ENCODE data around the gene WNT6.

The WNT6 gene

DNA sequence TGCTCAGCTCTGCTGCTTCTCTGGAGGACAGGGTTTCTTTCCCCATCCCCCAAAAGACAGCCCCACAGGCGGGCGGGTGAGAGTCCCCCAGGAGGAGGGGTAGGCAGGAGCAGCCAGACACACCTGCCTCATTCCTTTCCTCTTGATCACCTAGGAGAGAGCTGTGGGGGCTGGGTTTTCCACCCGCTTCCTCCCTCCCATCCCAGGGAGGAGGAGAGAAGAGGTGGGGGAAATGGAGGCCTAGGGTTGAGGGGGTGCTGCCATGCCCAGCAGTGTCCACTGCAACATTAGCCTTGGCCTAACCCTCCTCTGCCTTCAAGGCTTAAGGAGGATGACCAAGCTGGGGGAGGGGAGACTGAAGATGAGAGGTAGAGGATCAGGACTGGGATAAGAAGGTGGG is 35.7 kb downstream of the WNT6 start:
- peaks cover 47% of the 10 kb centered on the region for H3K4me1 Mint-ChIP-seq (ENCODE audit: low read depth)
- H3K9me3 Mint-ChIP-seq, result no peaks in the 10 kb centered on the region
- peak overlapping the region; percentile 82 for H3K27ac Mint-ChIP-seq
- no peaks in the 10 kb centered on the region for H3K36me3 Mint-ChIP-seq (ENCODE audit: low read depth)
- H3K4me3 Mint-ChIP-seq, result peak overlapping the region; percentile 47
- H3K27me3 Mint-ChIP-seq (ENCODE audit: low read depth), result peaks cover 75% of the 10 kb centered on the region

DNA sequence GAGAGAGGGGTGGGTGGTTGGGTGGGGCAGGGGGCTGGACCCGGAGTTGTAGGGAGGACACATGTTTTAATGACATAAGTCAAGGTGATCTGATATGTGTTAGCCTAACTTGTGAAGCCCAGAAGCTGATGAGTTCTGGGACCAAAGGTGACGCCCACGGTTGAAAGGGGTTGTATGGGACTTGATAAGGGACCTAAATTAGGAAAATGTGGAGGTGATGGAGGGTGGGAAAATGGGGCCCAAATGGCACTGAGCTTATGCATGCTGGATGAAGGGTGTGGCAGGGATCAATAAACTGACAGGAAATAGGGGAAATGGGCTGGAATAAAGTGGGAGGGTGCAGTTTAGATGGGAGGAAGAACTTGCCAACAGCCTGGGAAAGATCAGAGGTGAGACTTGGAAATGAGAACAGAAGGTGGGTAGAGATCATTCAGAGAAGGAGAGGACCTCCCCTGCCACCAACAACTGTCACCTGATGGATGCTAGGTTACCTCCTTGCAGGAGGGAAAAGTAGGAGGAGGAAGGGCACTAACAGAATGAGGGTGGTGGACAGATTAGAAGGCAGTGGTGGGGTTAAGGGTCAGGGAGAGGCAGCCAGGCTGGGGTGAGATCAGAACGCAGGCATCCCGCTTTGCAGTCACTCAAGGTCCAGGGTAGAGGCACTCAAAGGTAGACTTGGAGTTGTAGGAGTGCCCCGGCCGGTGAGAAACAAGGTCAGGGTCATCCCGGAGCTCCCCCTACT is 36.3 kb downstream of the WNT6 start:
- H3K36me3 Mint-ChIP-seq (ENCODE audit: low read depth), result no peaks in the 10 kb centered on the region
- H3K9me3 Mint-ChIP-seq, result no peaks in the 10 kb centered on the region
- H3K27ac Mint-ChIP-seq, result peak overlapping the region; percentile 82
- H3K27me3 Mint-ChIP-seq (ENCODE audit: low read depth), result peaks cover 75% of the 10 kb centered on the region
- H3K4me3 Mint-ChIP-seq, result peak overlapping the region; percentile 47
- peaks cover 47% of the 10 kb centered on the region for H3K4me1 Mint-ChIP-seq (ENCODE audit: low read depth)

DNA sequence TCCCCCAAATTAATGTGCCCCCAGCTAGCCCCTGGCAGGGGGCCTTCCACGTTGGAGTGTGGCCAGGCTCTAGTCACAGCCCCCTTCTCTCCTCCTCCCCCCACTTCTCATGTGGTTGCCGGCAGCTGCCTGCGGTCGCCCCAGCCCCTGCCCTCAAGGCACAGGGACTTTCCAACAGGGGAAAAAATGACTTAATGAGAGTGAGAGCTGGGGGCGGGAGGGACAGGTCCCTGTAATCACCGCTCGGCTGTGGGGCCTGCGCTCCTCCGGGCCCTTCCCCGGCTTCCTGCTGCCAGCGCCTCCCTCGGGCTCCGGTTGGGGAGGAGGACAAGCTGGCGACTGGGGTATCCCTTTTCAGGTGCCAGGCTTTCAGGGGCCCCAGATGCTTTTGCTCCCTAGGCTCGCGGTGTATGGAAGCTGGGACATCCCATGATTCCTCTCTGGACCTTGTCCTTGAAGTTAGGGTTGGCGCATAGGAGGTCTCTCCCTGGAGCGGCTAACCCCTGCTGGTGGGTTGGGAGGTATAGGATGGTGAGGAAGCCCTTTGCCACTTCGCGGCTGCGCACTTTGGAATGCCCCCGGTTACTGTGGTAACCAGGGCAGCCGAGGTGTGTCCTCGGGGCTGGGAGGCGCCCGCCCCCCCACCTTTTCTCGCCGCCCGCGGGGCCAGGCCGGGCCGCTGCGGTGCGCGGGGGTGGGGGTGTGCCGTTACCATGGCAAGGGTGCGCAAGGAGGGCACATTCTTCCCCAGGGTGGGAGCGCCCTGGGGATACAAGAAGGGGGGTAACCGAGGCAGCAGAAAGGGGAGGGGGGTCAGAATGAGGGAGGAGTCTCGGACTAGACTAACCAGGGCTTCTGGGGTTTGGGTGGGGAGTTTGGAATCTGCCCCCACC is 37.1 kb downstream of the WNT6 start:
- H3K36me3 Mint-ChIP-seq (ENCODE audit: low read depth), result no peaks in the 10 kb centered on the region
- no peaks in the 10 kb centered on the region for H3K9me3 Mint-ChIP-seq
- H3K27ac Mint-ChIP-seq, result peak overlapping the region; percentile 82
- peaks cover 47% of the 10 kb centered on the region for H3K4me1 Mint-ChIP-seq (ENCODE audit: low read depth)
- peaks cover 73% of the 10 kb centered on the region for H3K27me3 Mint-ChIP-seq (ENCODE audit: low read depth)
- peak overlapping the region; percentile 33 for H3K4me3 Mint-ChIP-seq

DNA sequence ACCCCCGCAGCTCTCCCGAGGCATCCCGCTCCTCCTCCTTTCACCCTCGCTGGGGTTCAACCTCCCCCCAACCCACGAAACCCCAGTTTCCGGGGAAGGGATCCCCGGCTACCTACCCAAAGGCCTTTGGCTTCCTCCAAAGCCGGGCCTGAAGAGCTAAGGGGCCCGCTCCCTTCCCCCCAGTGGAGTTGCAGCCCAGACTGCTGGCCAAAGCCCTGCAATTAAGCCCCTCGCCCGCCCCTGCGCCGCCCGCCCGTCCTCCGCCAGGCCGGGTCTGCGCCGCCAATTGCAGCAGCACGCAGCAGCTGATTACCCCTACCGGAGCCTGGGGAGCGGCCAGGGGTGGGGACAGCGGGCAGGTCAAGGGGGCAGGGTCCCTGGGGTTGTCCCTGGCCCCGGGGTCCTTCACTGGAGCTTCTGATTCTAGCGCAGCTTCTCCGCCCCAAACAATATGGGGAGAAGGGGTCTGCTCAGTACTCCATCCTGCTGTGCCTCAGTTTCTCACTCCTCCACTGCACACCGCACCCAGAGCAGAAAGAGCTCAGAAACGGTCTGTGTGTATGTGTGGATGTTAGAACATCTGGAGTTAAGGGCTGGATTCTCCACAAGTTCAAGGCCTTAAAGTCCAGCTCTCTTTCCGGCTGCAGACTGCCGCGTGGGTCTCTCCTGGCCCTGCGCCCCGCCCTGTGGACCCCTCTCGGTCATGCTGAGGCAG is 37.9 kb downstream of the WNT6 start:
- Mint-ChIP-seq H3K27ac (no peak overlapping the region), H3K4me3 (peak overlapping the region; percentile 11), H3K36me3 (ENCODE audit: low read depth) (no peaks in the 10 kb centered on the region), H3K4me1 (ENCODE audit: low read depth) (peaks cover 42% of the 10 kb centered on the region), H3K27me3 (ENCODE audit: low read depth) (peaks cover 77% of the 10 kb centered on the region), H3K9me3 (no peaks in the 10 kb centered on the region)

DNA sequence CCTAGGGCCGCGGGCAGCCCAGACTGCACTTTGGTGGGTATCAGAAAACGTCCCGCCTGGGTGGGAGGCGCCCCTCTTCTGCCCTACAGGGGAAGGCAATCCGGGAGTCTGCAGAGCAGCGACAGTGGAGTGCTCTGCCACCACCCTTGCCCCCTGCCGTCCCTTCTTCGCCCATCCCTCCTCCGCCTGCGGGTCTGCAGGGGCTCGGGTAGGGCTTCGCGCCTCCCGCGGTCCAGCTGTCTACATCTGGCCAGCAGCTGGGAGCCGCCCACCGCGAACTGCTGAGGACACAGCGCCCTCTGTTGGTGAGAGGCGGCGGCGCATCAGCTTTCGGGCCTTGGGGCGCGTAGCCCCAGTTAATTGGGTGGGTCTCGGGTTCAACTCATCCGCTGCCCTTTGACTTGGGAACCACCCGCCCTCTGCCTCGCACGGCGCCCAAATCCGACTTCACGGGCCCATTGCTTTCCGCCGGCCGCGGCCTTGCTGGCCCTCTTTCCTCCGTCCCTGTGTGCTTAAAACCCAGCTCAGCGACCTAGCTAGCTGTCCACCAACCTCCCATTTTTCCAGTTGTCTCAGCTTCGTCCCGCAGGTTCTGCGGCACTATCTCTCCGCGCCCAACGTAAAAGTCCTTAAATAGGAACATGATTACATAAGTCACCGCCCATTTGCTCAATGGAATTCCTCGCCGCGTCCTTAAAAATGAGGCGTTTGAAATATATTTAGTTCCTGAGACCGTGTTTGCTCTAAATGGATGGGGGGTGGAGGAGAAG is 38.7 kb downstream of the WNT6 start:
- no peaks in the 10 kb centered on the region for H3K9me3 Mint-ChIP-seq
- peak overlapping the region; percentile 73 for H3K4me3 Mint-ChIP-seq
- H3K27me3 Mint-ChIP-seq (ENCODE audit: low read depth), result peaks cover 74% of the 10 kb centered on the region
- H3K36me3 Mint-ChIP-seq (ENCODE audit: low read depth), result no peaks in the 10 kb centered on the region
- peak overlapping the region; percentile 75 for H3K27ac Mint-ChIP-seq
- peaks cover 37% of the 10 kb centered on the region for H3K4me1 Mint-ChIP-seq (ENCODE audit: low read depth)

DNA sequence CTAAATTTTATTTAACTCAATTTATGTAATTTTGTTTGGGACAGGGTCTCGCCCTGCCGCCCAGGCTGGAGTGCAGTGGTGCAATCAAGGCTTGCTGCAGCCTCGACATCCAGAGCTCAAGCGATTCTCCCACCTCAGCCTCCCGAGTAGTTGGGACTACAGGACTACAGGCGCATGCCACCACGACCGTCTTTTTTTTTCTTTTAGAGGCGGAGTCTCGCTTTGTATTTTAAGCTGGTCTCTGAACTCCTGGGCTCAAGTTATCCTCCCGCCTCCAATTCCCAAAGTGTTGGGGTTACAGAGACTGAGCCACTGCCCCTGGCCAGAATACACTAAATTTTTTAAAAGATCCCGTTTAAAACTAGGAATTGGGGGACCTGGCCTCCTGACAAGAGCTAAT is 39.5 kb downstream of the WNT6 start:
- no peak overlapping the region for H3K27ac Mint-ChIP-seq
- H3K27me3 Mint-ChIP-seq (ENCODE audit: low read depth), result peaks cover 69% of the 10 kb centered on the region
- H3K36me3 Mint-ChIP-seq (ENCODE audit: low read depth), result no peaks in the 10 kb centered on the region
- H3K9me3 Mint-ChIP-seq, result no peaks in the 10 kb centered on the region
- peaks cover 28% of the 10 kb centered on the region for H3K4me1 Mint-ChIP-seq (ENCODE audit: low read depth)
- H3K4me3 Mint-ChIP-seq, result no peak overlapping the region

DNA sequence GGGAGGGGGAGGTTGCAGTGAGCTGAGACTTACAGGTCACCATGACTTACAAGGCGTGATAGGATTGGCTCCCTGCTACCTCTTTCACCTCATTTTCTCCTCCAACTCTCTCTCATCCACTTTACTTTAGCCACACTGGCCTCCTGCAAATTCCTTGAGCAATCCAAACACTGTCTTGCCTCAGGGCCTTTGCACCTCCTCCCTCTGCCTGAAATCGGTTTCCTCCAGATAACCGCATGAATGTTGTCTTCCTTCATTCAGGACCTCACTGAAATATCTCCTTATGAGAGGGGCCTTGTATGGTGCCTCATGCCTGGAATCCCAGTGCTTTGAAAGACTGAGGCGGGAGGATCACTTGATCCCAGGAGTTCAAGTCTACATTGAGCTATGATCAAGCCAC is 42.8 kb downstream of the WNT6 start:
- Mint-ChIP-seq H3K27me3 (ENCODE audit: low read depth) (peaks cover 69% of the 10 kb centered on the region), H3K4me3 (no peak overlapping the region), H3K27ac (no peak overlapping the region)

DNA sequence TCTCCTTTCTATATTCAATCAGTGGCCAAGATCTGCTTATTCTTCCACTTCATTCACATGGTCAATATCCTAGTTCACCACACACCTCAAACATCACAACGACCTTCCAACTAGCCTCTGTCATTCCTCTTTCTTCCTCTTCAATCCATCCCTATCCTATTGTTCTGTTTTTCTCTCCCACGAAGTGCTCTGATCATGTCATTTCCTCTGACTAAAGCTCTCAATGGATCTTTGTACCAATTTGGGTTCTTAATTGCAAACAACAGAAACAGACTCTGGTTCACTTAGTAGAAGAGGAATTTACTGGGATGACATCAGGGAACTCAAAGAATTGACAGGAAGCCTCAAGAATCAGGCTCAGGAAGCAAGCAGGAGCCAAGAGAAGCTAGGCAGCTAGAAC is 44.6 kb downstream of the WNT6 start:
- peaks cover 65% of the 10 kb centered on the region for H3K27me3 Mint-ChIP-seq (ENCODE audit: low read depth)
- H3K9me3 Mint-ChIP-seq, result no peaks in the 10 kb centered on the region
- H3K4me3 Mint-ChIP-seq, result no peak overlapping the region
- H3K27ac Mint-ChIP-seq, result no peak overlapping the region
- no peaks in the 10 kb centered on the region for H3K4me1 Mint-ChIP-seq (ENCODE audit: low read depth)
- no peaks in the 10 kb centered on the region for H3K36me3 Mint-ChIP-seq (ENCODE audit: low read depth)

More for the DNA sequence above, 42.8 kb downstream of the WNT6 start:
- peaks cover 5% of the 10 kb centered on the region for H3K4me1 Mint-ChIP-seq (ENCODE audit: low read depth)
- H3K36me3 Mint-ChIP-seq (ENCODE audit: low read depth), result no peaks in the 10 kb centered on the region
- no peaks in the 10 kb centered on the region for H3K9me3 Mint-ChIP-seq

DNA sequence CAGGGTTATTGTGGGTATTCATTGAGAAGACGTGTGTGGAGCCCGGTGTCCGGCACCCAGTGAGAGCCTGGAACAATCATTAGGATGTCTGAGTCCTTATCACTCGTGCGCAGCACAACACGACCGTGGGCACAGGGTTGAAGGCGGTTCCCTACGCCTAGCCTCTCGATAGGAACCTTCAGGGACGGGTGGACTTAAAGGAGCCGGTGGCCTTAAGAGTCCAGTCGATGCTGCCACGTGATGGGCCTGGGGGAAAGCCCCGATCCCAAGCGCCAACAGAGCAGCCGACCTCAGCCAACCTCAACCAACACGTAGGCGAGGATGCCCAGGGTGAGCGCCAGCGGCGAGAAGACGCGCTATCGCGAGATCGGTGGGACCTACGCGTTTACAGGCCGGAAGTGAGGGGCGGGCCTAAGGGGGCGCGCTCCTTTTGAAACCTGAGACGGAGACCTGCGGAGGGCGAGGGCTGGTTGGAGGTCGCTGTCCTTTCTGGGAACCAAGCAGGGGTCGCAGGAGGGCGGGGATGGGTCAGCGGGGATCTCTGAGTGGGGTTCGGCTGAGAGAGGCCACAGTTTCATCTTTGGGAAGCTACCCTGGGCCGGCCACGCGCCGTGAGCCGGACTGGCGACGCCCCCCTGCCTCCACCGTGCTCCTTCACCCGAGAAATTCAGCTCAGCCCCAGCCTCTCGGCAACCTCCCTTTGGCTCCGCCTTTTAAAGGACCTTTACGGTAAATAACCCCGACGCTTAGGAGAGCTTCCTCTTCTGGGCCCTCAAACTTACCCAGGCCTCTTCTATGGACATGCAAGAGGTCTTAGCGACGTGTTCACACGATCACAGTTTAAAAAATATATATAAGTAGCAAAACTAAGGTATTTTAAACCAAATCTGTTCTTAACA is 49.4 kb downstream of the WNT6 start:
- peak overlapping the region; percentile 77 for H3K4me3 Mint-ChIP-seq
- no peaks in the 10 kb centered on the region for H3K9me3 Mint-ChIP-seq
- H3K36me3 Mint-ChIP-seq (ENCODE audit: low read depth), result no peaks in the 10 kb centered on the region
- peaks cover 39% of the 10 kb centered on the region for H3K27me3 Mint-ChIP-seq (ENCODE audit: low read depth)
- H3K4me1 Mint-ChIP-seq (ENCODE audit: low read depth), result peaks cover 5% of the 10 kb centered on the region
- peak overlapping the region; percentile 68 for H3K27ac Mint-ChIP-seq

DNA sequence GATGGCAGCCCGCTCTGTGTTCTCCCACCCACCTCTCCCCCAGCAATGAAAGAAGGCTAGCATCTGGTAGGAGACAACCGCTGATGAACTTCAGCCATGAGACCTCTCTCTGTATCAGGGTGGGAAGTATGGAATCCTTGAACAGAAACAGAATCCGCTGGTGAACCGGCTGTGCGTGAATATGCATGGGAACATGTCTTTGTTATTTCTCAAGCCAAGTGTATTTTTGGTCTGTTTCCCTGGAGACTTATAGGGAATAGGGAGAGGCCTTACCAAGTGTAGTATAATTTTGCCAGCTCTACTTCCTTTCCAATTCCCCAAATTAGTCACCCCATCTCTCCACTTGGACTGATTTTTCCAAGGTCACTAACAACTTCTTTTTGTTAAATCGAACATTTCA is 51.1 kb downstream of the WNT6 start:
- Mint-ChIP-seq H3K27me3 (ENCODE audit: low read depth) (peaks cover 44% of the 10 kb centered on the region), H3K4me1 (ENCODE audit: low read depth) (peaks cover 5% of the 10 kb centered on the region), H3K4me3 (no peak overlapping the region), H3K27ac (no peak overlapping the region), H3K36me3 (ENCODE audit: low read depth) (no peaks in the 10 kb centered on the region), H3K9me3 (no peaks in the 10 kb centered on the region)

DNA sequence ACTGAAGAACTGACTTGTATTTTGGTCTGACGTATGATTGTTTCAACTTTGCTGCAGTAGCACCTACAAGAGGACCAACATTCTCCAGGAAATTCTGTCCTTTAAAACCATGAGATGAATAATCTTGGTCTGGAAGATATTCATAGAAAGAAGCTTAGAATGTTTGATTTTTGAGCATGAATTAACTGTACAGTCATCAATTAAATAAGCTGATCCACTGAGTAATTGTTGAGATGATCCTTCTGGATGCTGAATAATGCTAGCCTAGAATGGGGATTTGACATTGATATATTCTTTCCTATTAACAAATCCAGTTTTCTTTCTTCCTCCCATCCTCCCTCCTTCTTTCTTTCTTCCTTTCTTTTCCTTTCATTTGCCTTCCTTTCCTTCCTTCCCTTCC is 60.9 kb downstream of the WNT6 start:
- no peaks in the 10 kb centered on the region for H3K4me1 Mint-ChIP-seq (ENCODE audit: low read depth)
- no peak overlapping the region for H3K4me3 Mint-ChIP-seq
- H3K36me3 Mint-ChIP-seq (ENCODE audit: low read depth), result no peaks in the 10 kb centered on the region
- peaks cover 15% of the 10 kb centered on the region for H3K9me3 Mint-ChIP-seq
- H3K27ac Mint-ChIP-seq, result no peak overlapping the region
- H3K27me3 Mint-ChIP-seq (ENCODE audit: low read depth), result peaks cover 38% of the 10 kb centered on the region

Data from T-helper 1 cell treated with Interleukin-12 subunit alpha and Interleukin-12 subunit beta and Interleukin-4 antibody, amounts not matched to agents 30 μg/mL and 1 μg/mL, for 36 hours (primary cell).